ENCODE results near the gene TUBGCP6. TPM values are rescaled to one million over a fixed set of nuclear protein-coding genes. Genes with fewer than 3 reads are reported as not detected.

The TUBGCP6 gene
- polyA plus RNA-seq, 3 donors: 3.7 to 72.8 (median 4.3) TPM

- H3K36me3 Mint-ChIP-seq: no peaks in the 10 kb centered on the region
- peaks cover 10% of the 10 kb centered on the region for H3K4me1 Mint-ChIP-seq
- intact Hi-C loops (cut with micrococcal nuclease): no loop called here
- Histone ChIP-seq H3K4me2 (replicated peaks; ENCODE audit: extremely low read depth, low read length, poor library complexity, severe bottlenecking) (no peak overlapping the region), H3K9me3 (replicated peaks in 1 of 2; ENCODE audit: control insufficient read depth in 1 of 2, insufficient read depth in 1 of 2, low read length in 2 of 2) (peaks cover 0 to 7% of the 10 kb centered on the region in 2 donors), H4K20me1 (ENCODE audit: insufficient read depth, low read length) (no peaks in the 10 kb centered on the region), H2AFZ (ENCODE audit: insufficient read depth, low read depth, low read length, poor library complexity, severe bottlenecking) (no peak overlapping the region), H3K79me2 (ENCODE audit: insufficient read depth, low read length) (no peaks in the 10 kb centered on the region), H3K27ac (ENCODE audit: low read depth in 1 of 2, low read length in 2 of 2) (no peak overlapping the region), H3K4me1 (ENCODE audit: control insufficient read depth in 1 of 2, insufficient read depth in 2 of 2, low read length in 2 of 2) (peaks cover 9 to 23% of the 10 kb centered on the region in 2 donors), H3K9ac (ENCODE audit: insufficient read depth, low read length, poor library complexity, severe bottlenecking) (no peak overlapping the region), H3K36me3 (replicated peaks in 1 of 2; ENCODE audit: control insufficient read depth in 1 of 2, insufficient read depth in 2 of 2, low read length in 2 of 2) (no peaks in the 10 kb centered on the region), H3K27me3 (ENCODE audit: control insufficient read depth in 2 of 2, insufficient read depth in 2 of 2, low read length in 2 of 2) (peaks cover 10 to 35% of the 10 kb centered on the region in 2 donors), H3K4me3 (replicated peaks in 1 of 3; ENCODE audit: low read depth in 2 of 3, low read length in 3 of 3) (no peak overlapping the region)
- no peak overlapping the region for H3K27ac Mint-ChIP-seq
- no peak for TF ChIP-seq CTCF (IDR thresholded peaks at IDR 0.05)
- peaks cover 0 to 3% (median 0%) of the 10 kb centered on the region in 7 donors for H3K9me3 Mint-ChIP-seq
- DNase-seq: no peak
- H3K27me3 Mint-ChIP-seq (ENCODE audit: low read depth in 3 of 3): peaks cover 30 to 45% (median 32%) of the 10 kb centered on the region in 3 donors
- H3K4me3 Mint-ChIP-seq: no peak overlapping the region
- 98% methylated on average over 12 of the region's 15 CpGs for WGBS (ENCODE audit: insufficient coverage)
These were observed 14.5 kb upstream of the TUBGCP6 start for GRCh38 chr22:50259302-50259701.

GRCh38 chr22:50258361-50259292, 13.8 kb upstream of the TUBGCP6 start:
- DNase-seq: no peak
- no peak overlapping the region for H3K27ac ChIP-seq (ENCODE audit: low read depth in 1 of 2, low read length in 2 of 2)
- H3K27me3 ChIP-seq (ENCODE audit: control insufficient read depth in 2 of 2, insufficient read depth in 2 of 2, low read length in 2 of 2): peaks cover 10 to 35% of the 10 kb centered on the region in 2 donors
- no peak overlapping the region for H3K9ac ChIP-seq (ENCODE audit: insufficient read depth, low read length, poor library complexity, severe bottlenecking)
- 92% methylated on average over 19 of the region's 24 CpGs for WGBS (ENCODE audit: insufficient coverage)
- H3K4me3 Mint-ChIP-seq: no peak overlapping the region
- intact Hi-C loops (cut with micrococcal nuclease): no loop called here
- peaks cover 9 to 23% of the 10 kb centered on the region in 2 donors for H3K4me1 ChIP-seq (ENCODE audit: control insufficient read depth in 1 of 2, insufficient read depth in 2 of 2, low read length in 2 of 2)
- H3K4me1 Mint-ChIP-seq: peaks cover 10% of the 10 kb centered on the region
- no peaks in the 10 kb centered on the region for H3K36me3 Mint-ChIP-seq
- no peaks in the 10 kb centered on the region for H3K79me2 ChIP-seq (ENCODE audit: insufficient read depth, low read length)
- H3K4me3 ChIP-seq (replicated peaks in 1 of 3; ENCODE audit: low read depth in 2 of 3, low read length in 3 of 3): no peak overlapping the region
- no peaks in the 10 kb centered on the region for H4K20me1 ChIP-seq (ENCODE audit: insufficient read depth, low read length)
- H3K9me3 ChIP-seq (replicated peaks in 1 of 2; ENCODE audit: control insufficient read depth in 1 of 2, insufficient read depth in 1 of 2, low read length in 2 of 2): peaks cover 0 to 7% of the 10 kb centered on the region in 2 donors
- no peaks in the 10 kb centered on the region for H3K36me3 ChIP-seq (replicated peaks in 1 of 2; ENCODE audit: control insufficient read depth in 1 of 2, insufficient read depth in 2 of 2, low read length in 2 of 2)
- H2AFZ ChIP-seq (ENCODE audit: insufficient read depth, low read depth, low read length, poor library complexity, severe bottlenecking): no peak overlapping the region
- no peak for TF ChIP-seq CTCF (IDR thresholded peaks at IDR 0.05)
- peaks cover 0 to 3% (median 0%) of the 10 kb centered on the region in 7 donors for H3K9me3 Mint-ChIP-seq
- H3K4me2 ChIP-seq (replicated peaks; ENCODE audit: extremely low read depth, low read length, poor library complexity, severe bottlenecking): no peak overlapping the region
- peak overlapping the region in 1 of 7 donors; percentile 31 for H3K27ac Mint-ChIP-seq
- H3K27me3 Mint-ChIP-seq (ENCODE audit: low read depth in 3 of 3): peaks cover 29 to 44% (median 29%) of the 10 kb centered on the region in 3 donors

Data from CD14-positive monocyte (primary cell).